Tibial nerve (tissue), 4 donors: ENCODE results near the gene TAOK1. TPM values are rescaled to one million over a fixed set of nuclear protein-coding genes. Genes with fewer than 3 reads are reported as not detected.
"Not testable (repeated sequence)": the region's sequence is repeated elsewhere in the genome, so short reads cannot be mapped to it uniquely, and the experiment has no call there.

Experiments
- DNase-seq, 2 donors: peaks; one replicate each; pipeline ENCODE4 v3.0.0-alpha.2; 2019; ENCODE audit warnings: low spot score in 2 of 2
- H3K27ac ChIP-seq, 4 donors: fragments of 200-600 bp; sonication (generic) in 3 of 4; one replicate each; pipeline ENCODE4 v1.5.1; 2017 to 2019; ENCODE audit warnings: mild to moderate bottlenecking in 1 of 4
- H3K27me3 ChIP-seq, 2 donors: fragments of 200-600 bp; sonication (generic) in 1 of 2; one replicate each; pipeline versions ENCODE4 v1.5.1 to v1.6.0; 2017 to 2019
- H3K36me3 ChIP-seq, 3 donors: fragments of 200-600 bp; sonication (generic); one replicate each; pipeline ENCODE4 v1.5.1; 2018 to 2019
- H3K4me1 ChIP-seq, 4 donors: fragments of 200-600 bp; sonication (generic) in 3 of 4; one replicate each; pipeline ENCODE4 v1.5.1; 2017 to 2019
- H3K4me3 ChIP-seq, 4 donors: fragments of 200-600 bp; sonication (generic) in 3 of 4; one replicate each; pipeline ENCODE4 v1.5.1; 2017 to 2019; ENCODE audit warnings: mild to moderate bottlenecking in 1 of 4, moderate library complexity in 1 of 4
- H3K9me3 ChIP-seq, 4 donors: fragments of 200-600 bp; sonication (generic) in 3 of 4; one replicate each; pipeline ENCODE4 v1.5.1; 2017 to 2019
- EP300 ChIP-seq, 2 donors: sonication (generic); formaldehyde crosslinking; IDR thresholded peaks; one replicate each; pipeline ENCODE4 v1.6.1; 2017; ENCODE audit warnings: antibody characterized with exemption in 2 of 2, mild to moderate bottlenecking in 1 of 2
- POLR2A ChIP-seq, 2 donors: fragments of 450-650 bp; IDR thresholded peaks; one replicate each; pipeline ENCODE4 v1.6.1; 2017; ENCODE audit warnings: antibody characterized with exemption in 2 of 2, mild to moderate bottlenecking in 2 of 2, moderate library complexity in 2 of 2
- WGBS, 2 donors: methylation state at CpG; one replicate each; pipeline ENCODE4 v1.1.5; 2018; 5-methylcytosine and 5-hydroxymethylcytosine counted together
- total RNA-seq, 4 donors: library from RNA; depleted of rRNA; stranded (reverse); fragments of >200 nt; gene quantifications; one replicate each; pipeline ENCODE4 v1.1.0, GENCODE V29; 2016
- TF ChIP-seq, protein P1 (sequence below), 5 experiments: fragments of 200-600 bp in 3 of 5; fragments of 450-650 bp in 2 of 5; sonication (generic) in 3 of 5; IDR thresholded peaks; one replicate each; pipeline ENCODE4 v1.5.1; 2016 to 2019; ENCODE audit warnings: antibody characterized with exemption in 5 of 5, mild to moderate bottlenecking in 3 of 5, moderate library complexity in 2 of 5

TAOK1 gene
- total RNA-seq, 4 donors from 2014 or later, result 63.0 to 86.1 (median 73.7) TPM

DNA sequence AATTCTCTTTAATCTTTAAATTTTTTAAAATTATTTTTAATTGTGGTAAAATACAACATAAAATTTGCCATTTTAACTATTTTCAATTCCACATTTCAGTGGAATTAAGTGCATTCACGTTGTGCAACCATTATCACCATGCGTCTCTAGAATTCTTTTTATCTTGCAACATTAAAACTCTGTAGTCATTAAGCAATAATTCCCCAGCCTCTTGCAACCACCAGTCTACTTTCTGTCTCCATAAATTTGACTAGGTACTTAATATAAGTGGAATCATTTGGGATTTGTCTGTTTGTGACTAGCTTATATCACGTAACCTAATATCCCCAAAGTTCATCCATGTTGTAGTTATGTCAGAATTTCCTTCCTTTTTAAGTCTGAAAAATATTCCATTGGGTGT is 79.1 kb downstream of the TAOK1 start:
- no peak for DNase-seq
- H3K27ac ChIP-seq, result no peak overlapping the region
- no peaks in the 10 kb centered on the region for H3K4me1 ChIP-seq
- H3K27me3 ChIP-seq, result no peaks in the 10 kb centered on the region
- 90% methylated on average over 3 of the region's 3 CpGs for whole genome bisulfite sequencing, 2 donors
- peaks cover 3 to 58% (median 4%) of the 10 kb centered on the region in 3 donors for H3K36me3 ChIP-seq
- TF ChIP-seq EP300 (IDR thresholded peaks at IDR 0.05) (no peak), POLR2A (IDR thresholded peaks at IDR 0.05) (no peak)
- TF ChIP-seq, protein P1, sequence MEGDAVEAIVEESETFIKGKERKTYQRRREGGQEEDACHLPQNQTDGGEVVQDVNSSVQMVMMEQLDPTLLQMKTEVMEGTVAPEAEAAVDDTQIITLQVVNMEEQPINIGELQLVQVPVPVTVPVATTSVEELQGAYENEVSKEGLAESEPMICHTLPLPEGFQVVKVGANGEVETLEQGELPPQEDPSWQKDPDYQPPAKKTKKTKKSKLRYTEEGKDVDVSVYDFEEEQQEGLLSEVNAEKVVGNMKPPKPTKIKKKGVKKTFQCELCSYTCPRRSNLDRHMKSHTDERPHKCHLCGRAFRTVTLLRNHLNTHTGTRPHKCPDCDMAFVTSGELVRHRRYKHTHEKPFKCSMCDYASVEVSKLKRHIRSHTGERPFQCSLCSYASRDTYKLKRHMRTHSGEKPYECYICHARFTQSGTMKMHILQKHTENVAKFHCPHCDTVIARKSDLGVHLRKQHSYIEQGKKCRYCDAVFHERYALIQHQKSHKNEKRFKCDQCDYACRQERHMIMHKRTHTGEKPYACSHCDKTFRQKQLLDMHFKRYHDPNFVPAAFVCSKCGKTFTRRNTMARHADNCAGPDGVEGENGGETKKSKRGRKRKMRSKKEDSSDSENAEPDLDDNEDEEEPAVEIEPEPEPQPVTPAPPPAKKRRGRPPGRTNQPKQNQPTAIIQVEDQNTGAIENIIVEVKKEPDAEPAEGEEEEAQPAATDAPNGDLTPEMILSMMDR (IDR thresholded peaks at IDR 0.05), result no peak
- no peak overlapping the region for H3K4me3 ChIP-seq
- no peaks in the 10 kb centered on the region for H3K9me3 ChIP-seq

DNA sequence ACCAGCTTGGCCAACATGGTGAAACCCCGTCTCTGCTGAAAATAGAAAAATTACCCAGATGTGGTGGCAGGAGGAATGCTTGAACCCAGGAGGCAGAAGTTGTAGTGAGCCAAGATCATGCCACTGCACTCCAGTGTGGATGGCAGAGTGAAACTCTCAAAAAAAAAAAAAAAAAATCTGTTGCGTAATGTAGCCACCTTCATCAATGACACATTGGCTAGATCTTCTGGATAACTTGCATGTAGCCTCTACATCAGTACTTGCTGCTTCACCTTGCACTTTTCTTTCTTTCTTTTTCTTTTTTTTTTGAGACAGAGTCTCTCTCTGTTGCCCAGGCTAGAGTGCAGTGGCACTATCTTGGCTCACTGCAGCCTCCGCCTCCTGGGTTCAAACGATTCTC is 83.3 kb downstream of the TAOK1 start:
- DNase-seq, H3K4me3 ChIP-seq, H3K27ac ChIP-seq, H3K4me1 ChIP-seq, H3K9me3 ChIP-seq, H3K27me3 ChIP-seq: not testable (repeated sequence)
- 94 to 98% methylated on average over 4 of the region's 4 CpGs for WGBS, 2 donors
- peaks cover 0 to 48% (median 3%) of the 10 kb centered on the region in 3 donors for H3K36me3 ChIP-seq

DNA sequence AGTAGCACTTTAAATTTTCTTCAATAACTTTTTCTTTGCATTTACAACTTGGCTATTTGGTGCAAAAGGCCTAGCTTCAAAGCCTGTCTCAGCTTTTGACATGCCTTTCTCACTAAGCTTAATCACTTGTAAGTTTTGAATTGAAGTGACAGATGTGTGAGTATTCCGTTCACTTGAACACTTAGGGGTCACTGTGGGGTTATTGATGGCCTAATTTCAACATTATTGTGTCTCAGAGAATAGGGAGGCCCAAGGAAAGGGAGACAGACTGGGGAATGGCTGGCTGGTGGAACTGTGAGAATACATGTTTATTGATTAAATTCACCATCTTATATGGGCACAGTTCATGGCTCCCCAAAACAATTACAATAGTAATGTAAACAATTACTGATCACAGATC is 84.1 kb downstream of the TAOK1 start:
- Histone ChIP-seq H3K4me1 (no peaks in the 10 kb centered on the region), H3K36me3 (peaks cover 0 to 45% (median 0%) of the 10 kb centered on the region in 3 donors), H3K9me3 (no peaks in the 10 kb centered on the region), H3K27me3 (no peaks in the 10 kb centered on the region), H3K27ac (no peak overlapping the region), H3K4me3 (no peak overlapping the region)
- 53 to 67% methylated on average over 1 of the region's 1 CpG for WGBS, 2 donors
- TF ChIP-seq POLR2A (IDR thresholded peaks at IDR 0.05), result no peak
- no peak for TF ChIP-seq EP300 (IDR thresholded peaks at IDR 0.05)
- TF ChIP-seq, protein P1 (IDR thresholded peaks at IDR 0.05), result no peak
- DNase-seq, result no peak

DNA sequence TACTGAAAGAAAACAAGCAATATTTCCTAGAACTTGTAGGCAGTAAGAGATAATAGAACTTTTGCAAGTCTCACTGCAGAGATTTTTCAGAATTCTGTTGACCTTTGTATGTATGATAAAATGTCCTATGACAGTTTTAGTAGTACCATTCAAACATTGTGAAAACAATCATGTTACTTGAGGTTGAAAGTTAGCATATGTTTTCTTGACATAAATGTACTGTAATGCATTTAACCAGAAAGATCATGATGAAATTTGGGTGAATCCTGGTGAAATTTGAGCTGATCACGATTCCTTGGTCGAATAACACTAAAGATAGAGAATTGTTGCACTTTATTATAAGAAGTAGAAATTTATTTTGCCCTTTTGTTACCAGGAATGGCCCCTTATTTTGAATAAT is 85.7 kb downstream of the TAOK1 start:
- Histone ChIP-seq H3K27me3 (no peaks in the 10 kb centered on the region), H3K27ac (no peak overlapping the region), H3K9me3 (no peaks in the 10 kb centered on the region), H3K4me1 (no peaks in the 10 kb centered on the region), H3K36me3 (peaks cover 0 to 48% (median 0%) of the 10 kb centered on the region in 3 donors), H3K4me3 (no peak overlapping the region)
- no peak for TF ChIP-seq EP300 (IDR thresholded peaks at IDR 0.05)
- TF ChIP-seq POLR2A (IDR thresholded peaks at IDR 0.05), result no peak
- TF ChIP-seq, protein P1 (IDR thresholded peaks at IDR 0.05), result no peak
- WGBS, 2 donors, result 89 to 92% methylated on average over 2 of the region's 2 CpGs
- no peak for DNase-seq

DNA sequence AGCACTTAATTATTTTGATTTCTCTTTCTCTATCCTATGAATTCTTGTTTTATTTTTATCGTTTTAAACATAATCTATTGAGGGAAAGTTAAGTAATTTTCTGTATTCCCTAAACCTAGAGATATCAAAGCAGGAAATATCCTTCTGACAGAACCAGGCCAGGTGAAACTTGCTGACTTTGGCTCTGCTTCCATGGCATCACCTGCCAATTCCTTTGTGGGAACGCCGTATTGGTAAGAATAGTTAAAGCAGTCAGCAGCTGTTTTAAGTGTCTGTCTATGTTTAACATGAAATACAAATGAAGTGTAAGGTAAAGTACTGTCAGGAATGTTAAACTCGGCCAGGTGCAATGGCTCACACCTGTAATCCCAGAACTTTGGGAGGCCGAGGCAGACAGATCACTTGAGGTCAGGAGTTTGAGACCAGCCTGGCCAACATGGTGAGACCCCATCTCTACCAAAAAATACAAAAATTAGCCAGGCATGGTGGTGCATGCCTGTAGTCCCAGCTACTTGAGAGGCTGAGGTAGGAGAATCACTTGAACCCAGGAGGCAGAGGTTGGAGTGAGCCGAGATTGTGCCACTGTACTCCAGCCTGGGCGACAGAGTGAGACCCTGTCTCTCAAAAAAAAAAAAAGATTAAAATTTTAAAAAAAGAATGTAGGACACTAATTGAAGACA is 90.2 kb downstream of the TAOK1 start:
- H3K27ac ChIP-seq, H3K4me1 ChIP-seq, H3K27me3 ChIP-seq, H3K9me3 ChIP-seq, DNase-seq, H3K4me3 ChIP-seq: not testable (repeated sequence)
- peaks cover 0 to 54% (median 0%) of the 10 kb centered on the region in 3 donors for H3K36me3 ChIP-seq
- WGBS, 2 donors, result 89 to 96% methylated on average over 7 of the region's 7 CpGs

DNA sequence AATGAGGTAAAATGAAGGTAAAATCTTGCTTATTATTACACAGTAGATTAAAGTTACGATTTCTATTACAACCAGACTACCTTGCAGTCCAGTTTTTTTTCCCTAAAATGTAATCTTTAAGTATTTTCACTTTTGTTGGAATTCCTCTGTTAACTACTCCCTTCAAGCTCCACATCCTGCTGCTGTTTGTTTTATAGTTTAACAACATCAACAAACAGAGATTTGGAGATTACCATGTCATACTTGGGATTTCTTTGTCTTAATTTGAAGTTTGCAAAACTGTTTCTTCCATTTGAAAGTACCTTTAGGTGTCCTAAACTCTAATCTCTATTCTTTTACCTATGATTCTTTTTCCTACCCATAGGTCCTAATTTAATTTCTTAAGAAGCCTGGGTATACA is 93.3 kb downstream of the TAOK1 start:
- TF ChIP-seq, protein P1 (IDR thresholded peaks at IDR 0.05), result no peak
- no peak for TF ChIP-seq EP300 (IDR thresholded peaks at IDR 0.05)
- no peak for TF ChIP-seq POLR2A (IDR thresholded peaks at IDR 0.05)
- Histone ChIP-seq H3K27ac (no peak overlapping the region), H3K9me3 (no peaks in the 10 kb centered on the region), H3K27me3 (no peaks in the 10 kb centered on the region), H3K4me1 (no peaks in the 10 kb centered on the region), H3K4me3 (no peak overlapping the region), H3K36me3 (peaks cover 0 to 56% (median 0%) of the 10 kb centered on the region in 3 donors)
- no peak for DNase-seq
- 89 to 95% methylated on average over 1 of the region's 1 CpG for WGBS, 2 donors
